NCI-H1417 treated with DMSO at 0.1 percent for 48 hours (cell line): Measurements from ENCODE around the gene MS4A3.
"Not testable (repeated sequence)": the region's sequence is repeated elsewhere in the genome, so short reads cannot be mapped to it uniquely, and the experiment has no call there.

Experiments
- DNase-seq: peaks from one replicate; lab custom pipeline; 2025; lab: John Stamatoyannopoulos, UW

MS4A3 gene

GRCh38 chr11:60056349-60056969, at the start of gene MS4A3:
Gene MS4A3, plus strand, starts transcription at chr11:60056665. Its CDS starts 4,496 bp downstream, at chr11:60061161.
- DNase-seq, result no peak

GRCh38 chr11:60016881-60017280, 39.6 kb upstream of the MS4A3 start, which contains the start of gene OOSP4B:
Gene OOSP4B, plus strand, starts transcription at chr11:60017181.
- no peak for DNase-seq

GRCh38 chr11:60018058-60018457, 38.4 kb upstream of the MS4A3 start:
- no peak for DNase-seq

- DNase-seq, result not testable (repeated sequence)
Observed at GRCh38 chr11:60020376-60020775, 36.1 kb upstream of the MS4A3 start.

- DNase-seq, result no peak
Observed at GRCh38 chr11:60029015-60029632, 27.3 kb upstream of the MS4A3 start.

- DNase-seq, result no peak
Observed at GRCh38 chr11:60040109-60040508, 16.4 kb upstream of the MS4A3 start, which contains the start of gene OOSP2. Gene OOSP2, plus strand, starts transcription at chr11:60040409. Its CDS starts 51 bp downstream, at chr11:60040460.

- DNase-seq, result not testable (repeated sequence)
Observed at GRCh38 chr11:60050422-60050821, 6.0 kb upstream of the MS4A3 start.

GRCh38 chr11:60050839-60051238, 5.6 kb upstream of the MS4A3 start:
- DNase-seq, result not testable (repeated sequence)

GRCh38 chr11:60059052-60059451, 2.6 kb downstream of the MS4A3 start:
- DNase-seq, result no peak

- no peak for DNase-seq
Observed at GRCh38 chr11:60059521-60060240, 3.2 kb downstream of the MS4A3 start.

GRCh38 chr11:60064111-60064510, 7.6 kb downstream of the MS4A3 start:
- DNase-seq, result no peak

- no peak for DNase-seq
Observed at GRCh38 chr11:60065801-60066200, 9.3 kb downstream of the MS4A3 start.

GRCh38 chr11:60069450-60069849, 13.0 kb downstream of the MS4A3 start:
- DNase-seq, result no peak

GRCh38 chr11:60071644-60072043, 15.2 kb downstream of the MS4A3 start:
- not testable (repeated sequence) for DNase-seq

GRCh38 chr11:60077216-60077817, 20.9 kb downstream of the MS4A3 start:
- DNase-seq, result no peak

GRCh38 chr11:60077981-60078380, 21.5 kb downstream of the MS4A3 start:
- no peak for DNase-seq

- DNase-seq, result no peak
Observed at GRCh38 chr11:60078745-60079144, 22.3 kb downstream of the MS4A3 start.

- no peak for DNase-seq
Observed at GRCh38 chr11:60080535-60080934, 24.1 kb downstream of the MS4A3 start.

- DNase-seq, result no peak
Observed at GRCh38 chr11:60084631-60085273, 28.3 kb downstream of the MS4A3 start.

GRCh38 chr11:60085909-60086308, 29.4 kb downstream of the MS4A3 start:
- no peak for DNase-seq

- DNase-seq, result no peak
Observed at GRCh38 chr11:60087239-60087638, 30.8 kb downstream of the MS4A3 start.

- DNase-seq, result no peak
Observed at GRCh38 chr11:60088364-60088763, 31.9 kb downstream of the MS4A3 start, which contains the start of gene MS4A2. Gene MS4A2, plus strand, starts transcription at chr11:60088664. Its CDS starts 102 bp downstream, at chr11:60088766.
